HG02870 (cell line): ENCODE data around the gene LAMA3.

Source experiments
- ATAC-seq: cut with Tn5 transposase; IDR thresholded peaks from one replicate; pipeline ENCODE4 v1.9.1; 2021; ENCODE audit warnings: mild to moderate bottlenecking, moderate library complexity; ENCODE audit not compliant: unreplicated experiment

The LAMA3 gene

GRCh38 chr18:23758281-23758680, 69.0 kb downstream of the LAMA3 start:
- no peak for ATAC-seq

- no peak for ATAC-seq
Measured at GRCh38 chr18:23761941-23762340, 72.7 kb downstream of the LAMA3 start.

GRCh38 chr18:23763343-23763742, 74.1 kb downstream of the LAMA3 start:
- ATAC-seq = no peak

GRCh38 chr18:23765931-23766330, 76.7 kb downstream of the LAMA3 start:
- no peak for ATAC-seq

- ATAC-seq = no peak
Measured at GRCh38 chr18:23772327-23773024, 83.2 kb downstream of the LAMA3 start.

- no peak for ATAC-seq
Measured at GRCh38 chr18:23776306-23776705, 87.1 kb downstream of the LAMA3 start.

- no peak for ATAC-seq
Measured at GRCh38 chr18:23778828-23779227, 89.6 kb downstream of the LAMA3 start.

GRCh38 chr18:23779696-23780303, 90.5 kb downstream of the LAMA3 start:
- no peak for ATAC-seq

- no peak for ATAC-seq
Measured at GRCh38 chr18:23784832-23785245, 95.6 kb downstream of the LAMA3 start.

GRCh38 chr18:23793051-23793450, 103.8 kb downstream of the LAMA3 start:
- ATAC-seq = no peak

GRCh38 chr18:23793985-23794867, 105.0 kb downstream of the LAMA3 start:
- no peak for ATAC-seq

- no peak for ATAC-seq
Measured at GRCh38 chr18:23798249-23798648, 109.0 kb downstream of the LAMA3 start.

GRCh38 chr18:23798824-23799223, 109.6 kb downstream of the LAMA3 start:
- ATAC-seq = no peak

- ATAC-seq = no peak
Measured at GRCh38 chr18:23799540-23799939, 110.3 kb downstream of the LAMA3 start.

GRCh38 chr18:23800902-23801301, 111.6 kb downstream of the LAMA3 start:
- ATAC-seq = no peak

GRCh38 chr18:23802817-23803216, 113.6 kb downstream of the LAMA3 start:
- no peak for ATAC-seq

- ATAC-seq = no peak
Measured at GRCh38 chr18:23803755-23804154, 114.5 kb downstream of the LAMA3 start.

- ATAC-seq = no peak
Measured at GRCh38 chr18:23805898-23806297, 116.6 kb downstream of the LAMA3 start.

GRCh38 chr18:23809415-23809814, 120.2 kb downstream of the LAMA3 start:
- no peak for ATAC-seq

- ATAC-seq = peak; percentile 74
Measured at GRCh38 chr18:23810396-23810795, 121.1 kb downstream of the LAMA3 start.

GRCh38 chr18:23811176-23811575, 121.9 kb downstream of the LAMA3 start:
- ATAC-seq = no peak
